GM19035 (cell line): ENCODE results near the gene ANAPC5.

Experiments used
- ATAC-seq: cut with Tn5 transposase; IDR thresholded peaks from one replicate; pipeline ENCODE4 v1.9.1; 2021; ENCODE audit not compliant: unreplicated experiment

The ANAPC5 gene

DNA sequence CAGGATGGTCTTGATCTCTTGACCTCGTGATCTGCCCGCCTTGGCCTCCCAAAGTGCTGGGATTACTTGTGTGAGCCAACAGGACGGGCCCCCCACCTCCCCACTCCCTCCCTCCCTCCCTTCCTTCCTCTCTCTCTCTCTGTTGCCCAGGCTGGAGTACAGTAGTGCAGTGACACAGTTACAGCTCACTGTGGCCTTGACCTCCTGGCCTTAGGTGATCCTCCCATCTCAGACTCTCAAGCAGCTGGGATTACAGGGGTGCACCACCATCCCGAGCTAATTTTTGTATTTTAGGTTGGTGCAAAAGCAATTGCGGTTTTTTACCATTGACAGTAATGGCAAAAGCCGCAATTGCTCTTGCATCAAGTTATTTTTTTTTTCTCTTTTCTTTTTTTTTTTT, 19.2 kb upstream of the ANAPC5 start:
- no peak for ATAC-seq

DNA sequence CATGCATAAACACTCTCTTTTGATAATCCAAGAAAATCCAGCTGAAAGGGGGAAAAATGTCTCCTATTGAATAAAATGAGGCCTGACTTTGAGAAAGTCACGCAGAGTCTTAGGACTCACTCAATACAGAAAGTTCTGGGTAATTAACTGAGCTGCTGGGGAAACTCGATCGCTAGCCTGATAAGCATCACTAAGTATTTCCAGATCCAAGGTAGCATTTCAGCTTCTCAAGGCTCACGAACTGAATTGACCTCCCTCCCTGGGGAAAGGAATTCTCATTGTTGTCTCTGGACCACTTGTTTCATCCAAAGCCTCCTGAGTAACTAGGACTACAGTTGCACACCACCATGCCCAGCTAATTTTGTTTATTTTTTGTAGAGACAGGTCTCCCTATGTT, 13.8 kb upstream of the ANAPC5 start:
- ATAC-seq = no peak

DNA sequence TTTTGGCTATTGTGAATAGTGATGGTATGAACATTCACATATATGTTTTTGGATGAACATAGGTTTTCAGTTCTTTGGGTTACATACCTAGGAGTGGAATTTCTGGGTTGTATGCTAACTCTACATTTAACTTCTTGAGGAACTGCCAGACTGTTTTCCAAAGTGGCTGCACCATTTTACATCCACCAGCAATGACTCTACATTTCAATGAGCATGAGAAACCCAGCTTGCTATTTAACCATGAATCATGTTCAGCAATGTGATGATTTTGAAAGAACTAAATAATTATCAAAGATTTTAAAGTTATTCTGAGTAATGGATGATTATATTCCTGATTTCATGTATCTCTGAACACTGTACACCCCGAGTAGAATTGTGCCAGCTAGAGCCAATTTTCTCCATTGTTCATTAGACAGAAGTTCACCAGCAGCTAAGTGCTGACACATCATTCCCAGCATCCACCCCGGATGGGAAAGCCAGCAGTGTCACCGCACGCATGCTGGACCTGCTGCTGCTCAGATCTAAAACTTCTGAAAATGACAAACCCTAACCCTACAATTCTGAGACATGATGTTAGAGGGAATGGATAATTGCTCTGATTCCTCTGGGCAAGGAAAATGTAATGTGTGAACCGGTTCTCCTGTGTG, 13.3 kb upstream of the ANAPC5 start:
- no peak for ATAC-seq

DNA sequence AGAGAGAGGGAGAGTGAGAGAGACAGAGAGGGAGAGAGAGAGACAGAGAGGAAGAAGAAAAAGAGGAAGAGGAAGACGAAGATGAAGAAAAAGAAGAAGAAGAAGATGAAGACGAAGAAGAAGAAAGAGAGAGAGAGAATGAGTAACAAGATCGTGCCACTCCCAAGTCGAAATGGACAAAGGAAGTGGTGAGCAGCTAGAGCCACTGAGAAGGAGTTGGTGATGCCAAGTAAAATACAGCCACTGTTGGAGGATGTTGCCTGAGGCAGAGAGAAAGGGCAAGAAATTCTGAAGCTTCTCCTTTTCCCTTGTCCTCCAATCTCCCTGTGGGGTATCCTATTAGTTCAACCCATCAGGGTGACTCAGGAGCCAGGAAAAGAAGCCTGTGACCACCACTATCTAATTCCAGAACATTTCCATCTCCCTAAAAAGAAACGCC, 12.5 kb upstream of the ANAPC5 start:
- no peak for ATAC-seq

DNA sequence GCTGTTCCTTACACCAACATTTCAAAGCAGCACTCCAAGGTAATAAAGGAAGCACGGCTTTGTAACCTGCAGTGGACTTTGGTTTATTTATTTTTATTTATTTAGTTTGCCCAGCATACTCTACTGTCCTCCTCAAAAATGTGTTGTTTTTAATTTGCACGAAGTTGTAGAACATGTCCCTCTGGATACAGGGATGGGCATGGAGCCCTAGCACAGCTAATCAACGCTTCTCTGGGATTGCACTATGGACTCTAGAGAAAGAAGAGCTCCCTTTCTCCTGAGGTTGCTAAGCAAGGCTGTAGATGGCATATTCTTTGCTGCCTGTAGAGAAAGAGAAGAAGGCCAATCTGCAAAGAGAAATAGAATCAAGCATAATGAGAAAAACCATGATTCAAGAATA, 5.9 kb upstream of the ANAPC5 start:
- no peak for ATAC-seq

DNA sequence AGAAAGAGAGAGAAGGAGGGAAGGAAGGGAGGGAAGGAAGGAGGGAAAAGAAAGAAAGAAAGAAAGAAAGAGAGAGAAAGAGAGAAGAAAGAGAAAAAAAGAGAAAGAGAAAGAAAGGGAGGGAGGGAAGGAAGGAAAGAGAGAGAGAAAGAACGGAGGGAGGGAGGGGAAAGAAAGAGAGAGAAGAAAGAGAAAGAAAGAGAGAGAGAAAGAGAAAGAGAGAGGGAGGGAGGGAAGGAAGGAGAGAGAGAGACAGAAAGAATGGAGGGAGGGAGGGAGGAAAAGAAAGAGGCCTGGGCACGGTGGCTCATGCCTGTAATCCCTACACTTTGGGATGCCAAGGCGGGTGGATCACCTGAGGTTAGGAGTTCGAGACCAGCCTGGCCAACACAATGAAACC, 5.1 kb upstream of the ANAPC5 start:
- ATAC-seq = no peak

DNA sequence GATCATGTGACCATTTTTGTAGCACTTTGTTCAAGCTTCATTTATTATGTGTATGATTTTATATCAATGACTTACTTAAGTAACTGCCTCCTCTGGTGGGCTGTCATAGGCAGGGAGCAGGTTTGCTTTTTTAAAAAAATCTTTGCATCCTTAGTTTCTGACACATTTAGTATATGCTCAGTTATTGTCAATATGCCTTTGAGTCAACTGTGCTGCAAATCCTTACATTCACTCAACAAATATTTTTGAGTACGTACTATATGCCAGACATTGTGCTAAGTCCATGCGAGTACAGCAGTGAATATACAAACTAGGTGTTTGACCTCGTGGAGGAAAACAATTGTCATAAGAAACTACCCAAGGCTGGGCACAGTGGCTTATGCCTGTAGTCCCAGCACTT, 4.4 kb upstream of the ANAPC5 start:
- ATAC-seq = no peak

DNA sequence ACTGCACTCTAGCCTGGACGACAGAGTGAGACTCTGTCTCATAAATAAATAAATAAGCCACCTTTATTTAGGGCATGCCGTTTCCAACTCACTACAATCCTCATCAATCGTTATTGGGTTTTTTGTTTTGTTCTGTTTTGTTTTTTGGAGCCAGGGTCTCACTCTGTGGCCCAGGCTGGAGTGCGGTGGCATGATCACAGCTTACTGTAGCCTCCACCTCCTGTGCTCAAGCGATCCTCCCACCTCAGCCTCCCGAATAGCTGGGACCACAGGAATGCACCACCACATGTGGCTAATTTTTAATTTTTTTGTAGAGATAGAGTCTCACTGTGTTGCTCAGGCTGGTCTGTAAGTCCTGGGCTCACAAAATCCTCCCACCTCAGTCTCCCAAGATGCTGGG, 3.6 kb upstream of the ANAPC5 start:
- ATAC-seq = no peak

DNA sequence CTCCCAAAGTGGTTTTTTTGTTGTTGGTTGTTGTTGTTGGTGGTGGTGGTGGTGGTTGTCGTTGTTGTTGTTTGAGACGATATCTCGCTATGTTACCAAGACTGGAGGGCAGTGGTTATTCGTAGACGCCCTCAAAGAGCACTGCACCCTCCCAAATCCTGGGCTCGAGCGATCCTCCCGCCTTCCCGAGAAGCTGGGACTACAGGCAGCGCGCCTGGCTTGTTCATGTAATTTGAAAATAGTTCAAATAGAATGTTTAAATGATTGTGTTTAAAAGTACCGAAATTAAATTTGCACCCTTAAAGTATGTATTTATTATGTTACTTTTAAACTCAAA, 439 bp upstream of the ANAPC5 start:
- peak; percentile 18 for ATAC-seq

DNA sequence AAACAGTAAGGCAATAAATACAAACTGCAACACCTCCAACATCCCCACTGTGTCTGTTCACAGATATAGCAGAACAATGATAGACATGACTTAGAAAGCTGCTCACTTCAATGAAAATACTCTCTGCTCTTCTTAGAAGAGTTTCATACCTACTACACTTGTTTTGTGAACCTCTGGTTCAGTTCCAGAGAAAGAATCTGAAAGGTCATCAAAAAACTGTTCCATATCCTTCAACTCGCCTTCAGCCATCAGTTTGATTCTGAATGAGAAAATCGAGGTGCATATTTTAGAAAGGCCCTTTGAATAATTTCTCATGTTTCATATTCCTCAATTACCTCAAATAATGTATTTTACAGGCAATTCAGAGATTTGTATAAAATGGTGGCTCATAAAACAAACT, 5.5 kb downstream of the ANAPC5 start:
- no peak for ATAC-seq

DNA sequence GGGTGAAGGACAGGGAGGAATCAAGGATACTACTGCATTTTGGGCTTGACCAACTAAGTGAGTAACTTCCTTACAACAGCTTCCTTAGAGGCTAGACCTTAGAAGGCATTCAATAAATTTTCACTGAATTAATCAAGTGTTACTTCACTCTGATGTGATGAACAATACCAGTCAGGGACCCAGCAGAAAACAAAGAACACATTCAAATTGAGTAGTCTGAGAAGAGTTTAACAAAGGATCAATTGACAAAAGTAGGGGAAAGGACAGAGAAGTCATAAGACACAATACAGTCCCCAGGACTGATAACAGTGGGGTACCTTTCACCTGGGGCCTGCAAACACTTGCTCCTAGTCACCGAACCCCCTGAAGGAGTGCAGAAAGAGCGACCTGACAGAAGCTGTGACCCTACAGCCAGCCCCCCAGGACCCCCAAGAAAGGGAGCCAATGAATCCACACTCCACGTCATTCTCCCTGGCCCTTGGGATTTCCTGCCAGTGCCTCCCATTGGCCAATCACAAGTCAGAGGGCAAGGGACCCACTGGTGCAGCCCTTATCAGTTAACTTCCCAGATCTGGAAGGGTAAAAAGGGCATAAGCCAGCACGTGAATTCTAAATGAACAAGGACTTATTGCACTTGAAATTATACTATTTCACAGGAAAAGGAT, 6.9 kb downstream of the ANAPC5 start:
- ATAC-seq = no peak

DNA sequence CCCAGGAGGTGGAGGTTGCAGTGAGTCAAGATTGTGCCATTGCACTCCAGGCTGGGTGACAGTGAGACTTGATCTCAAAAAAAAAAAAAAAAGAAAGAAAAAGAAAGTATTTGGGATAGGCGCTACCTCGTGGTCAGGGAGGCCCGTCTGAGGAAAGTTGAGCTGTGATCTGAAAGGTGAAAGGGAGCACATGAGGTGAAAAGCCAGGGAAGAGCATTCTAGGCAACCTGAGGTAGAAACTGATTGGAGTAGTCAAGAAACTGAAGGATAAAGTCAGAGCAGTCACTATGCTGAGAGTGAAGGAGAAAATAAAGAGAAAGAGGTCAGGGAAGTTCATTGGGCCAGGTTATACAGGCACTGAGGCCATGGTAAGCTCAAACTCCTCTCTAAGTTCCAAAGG, 7.7 kb downstream of the ANAPC5 start:
- no peak for ATAC-seq

DNA sequence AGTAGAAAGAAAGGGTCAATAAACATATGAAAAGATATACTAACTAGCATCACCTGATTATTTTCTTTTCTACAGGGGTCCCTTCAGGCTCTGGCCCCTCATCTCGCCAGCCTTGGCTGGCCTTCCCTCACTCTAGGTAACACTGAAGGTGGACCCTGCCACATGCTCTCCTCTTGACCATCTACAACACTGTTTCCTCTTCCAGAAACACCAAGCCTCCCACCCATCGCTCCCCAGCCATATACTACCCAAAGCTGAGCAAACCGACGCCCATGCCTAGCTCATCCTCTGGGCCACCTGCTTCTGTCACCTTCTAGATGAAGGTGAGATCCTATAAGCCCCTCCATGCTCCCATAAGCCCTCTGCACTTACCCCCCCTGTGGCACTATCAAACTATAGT, 14.8 kb downstream of the ANAPC5 start:
- ATAC-seq = no peak

DNA sequence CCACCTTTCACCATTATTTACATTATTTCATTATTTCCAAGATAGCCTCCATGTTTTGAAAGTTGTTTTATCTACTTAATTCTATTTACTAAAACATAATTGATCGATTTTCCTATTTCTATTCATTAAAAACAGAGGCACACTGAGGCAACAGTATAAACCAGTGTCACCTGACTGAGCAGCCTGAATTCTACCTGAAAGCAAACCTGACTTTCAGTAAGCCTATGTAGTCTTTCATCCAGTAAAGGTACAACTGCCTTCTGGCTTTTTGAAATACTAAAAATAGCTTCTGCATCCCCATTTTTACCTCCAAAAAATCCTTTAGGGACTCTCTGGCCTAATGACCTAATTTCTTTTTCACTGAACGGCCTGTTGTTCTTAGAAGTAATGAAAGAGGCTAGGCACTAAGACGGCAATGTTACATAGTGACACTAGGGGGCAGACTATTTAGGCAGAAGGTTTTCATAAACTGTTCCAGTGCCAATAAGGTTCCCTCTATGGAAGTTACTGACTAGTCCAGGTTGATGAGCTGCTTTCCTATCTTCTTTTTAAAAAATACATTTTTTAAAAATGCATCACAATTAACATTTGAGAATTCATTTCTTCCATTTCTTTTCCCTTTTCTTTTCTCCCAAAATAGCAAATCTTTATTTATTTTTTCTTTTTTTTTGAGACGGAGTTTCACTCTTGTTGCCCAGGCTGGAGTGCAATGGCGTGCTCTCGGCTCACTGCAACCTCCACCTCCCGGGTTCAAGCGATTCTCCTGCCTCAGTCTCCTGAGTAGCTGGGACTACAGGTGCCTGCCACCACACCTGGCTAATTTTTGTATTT, 17.5 kb downstream of the ANAPC5 start:
- no peak for ATAC-seq

DNA sequence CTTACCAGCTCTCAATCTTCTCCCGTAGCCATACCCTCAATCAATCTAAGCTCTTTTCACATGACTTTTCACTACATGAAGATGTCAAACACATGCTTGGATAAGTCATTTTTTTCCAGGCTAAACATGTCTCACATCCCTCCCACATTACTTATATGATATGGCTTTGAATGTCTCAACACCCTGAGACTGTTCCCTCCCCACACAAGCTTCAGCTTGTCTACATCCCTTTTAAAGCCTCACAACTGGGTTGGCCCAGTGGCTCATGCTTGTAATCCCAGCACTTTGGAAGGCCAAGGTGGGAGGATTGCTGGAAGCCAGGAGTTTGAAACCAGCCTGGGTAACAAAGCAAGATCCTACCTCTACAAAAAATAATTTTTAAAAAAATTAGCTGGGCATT, 18.5 kb downstream of the ANAPC5 start:
- no peak for ATAC-seq

DNA sequence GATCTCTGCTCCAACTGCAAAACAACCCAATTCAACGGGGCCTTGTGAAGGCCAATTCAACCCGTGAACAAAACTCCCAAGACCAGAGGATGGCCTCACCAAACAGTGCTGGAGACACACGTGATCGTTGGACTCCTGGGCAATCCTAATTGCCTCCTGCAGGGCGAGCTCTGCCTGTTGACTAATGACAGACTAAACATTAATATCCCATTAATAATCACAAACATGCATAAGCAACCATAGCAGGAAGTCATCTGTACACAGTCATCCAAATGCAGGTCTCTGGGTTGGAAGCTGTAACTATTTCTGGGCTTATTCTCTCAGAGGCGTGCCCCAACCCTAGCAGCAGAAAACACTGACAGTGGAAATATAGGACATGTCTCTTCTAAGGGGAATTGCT, 21.0 kb downstream of the ANAPC5 start:
- ATAC-seq = no peak

DNA sequence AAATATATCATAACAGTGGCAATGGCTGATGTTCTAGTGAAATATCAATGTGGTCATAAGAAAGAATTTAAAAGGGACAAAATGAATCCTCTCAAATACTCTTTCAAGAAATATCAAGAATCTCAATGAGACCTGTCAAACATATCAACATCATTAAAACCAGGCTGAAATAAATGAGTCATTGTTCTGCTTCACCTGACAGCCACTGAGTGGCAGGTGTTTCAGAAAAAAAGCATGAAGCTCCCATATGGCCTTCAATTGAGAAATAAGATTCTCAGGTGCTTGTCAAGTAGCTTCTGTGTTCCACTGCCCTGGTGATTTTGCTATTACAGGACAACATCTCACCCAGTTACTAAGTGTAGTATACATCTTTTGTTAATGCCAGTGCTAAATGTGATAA, 21.5 kb downstream of the ANAPC5 start:
- no peak for ATAC-seq

DNA sequence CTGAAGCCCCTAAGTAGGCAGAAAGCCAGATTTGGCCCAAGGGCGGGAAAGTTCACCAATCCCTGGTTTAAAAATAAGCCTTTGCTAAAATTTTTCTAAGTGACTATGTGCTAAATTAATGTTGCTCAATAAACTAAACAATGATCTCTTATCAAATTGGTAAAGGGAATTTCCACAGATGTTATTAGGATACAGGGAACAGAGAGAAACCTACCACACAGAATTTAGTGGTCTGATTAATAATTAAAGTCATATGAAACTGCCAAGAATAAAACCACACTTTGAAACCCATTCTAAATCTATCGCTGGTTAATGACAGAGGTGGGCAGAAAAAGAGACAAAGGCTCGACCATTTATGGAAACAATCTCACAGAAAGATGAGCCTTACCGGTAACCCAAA, 22.0 kb downstream of the ANAPC5 start:
- no peak for ATAC-seq

DNA sequence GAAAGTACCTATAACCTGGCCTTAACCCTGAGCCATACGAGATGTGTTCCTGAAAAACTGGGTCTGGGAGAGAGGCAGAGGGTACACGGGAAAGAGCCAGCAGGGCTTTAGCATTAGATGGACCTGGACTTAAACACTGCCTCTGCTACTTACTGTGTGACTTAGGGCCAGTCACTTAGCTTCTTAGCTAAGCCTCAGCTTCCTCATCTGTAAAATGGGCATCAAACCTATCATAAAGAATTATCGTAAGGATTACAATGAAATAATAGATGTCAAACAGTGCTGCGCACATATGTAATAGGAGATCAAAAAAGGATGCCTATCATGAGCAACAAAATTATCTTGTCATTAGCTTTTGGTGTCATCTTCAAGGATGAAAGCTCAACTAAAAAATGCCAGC, 23.6 kb downstream of the ANAPC5 start:
- ATAC-seq = no peak

DNA sequence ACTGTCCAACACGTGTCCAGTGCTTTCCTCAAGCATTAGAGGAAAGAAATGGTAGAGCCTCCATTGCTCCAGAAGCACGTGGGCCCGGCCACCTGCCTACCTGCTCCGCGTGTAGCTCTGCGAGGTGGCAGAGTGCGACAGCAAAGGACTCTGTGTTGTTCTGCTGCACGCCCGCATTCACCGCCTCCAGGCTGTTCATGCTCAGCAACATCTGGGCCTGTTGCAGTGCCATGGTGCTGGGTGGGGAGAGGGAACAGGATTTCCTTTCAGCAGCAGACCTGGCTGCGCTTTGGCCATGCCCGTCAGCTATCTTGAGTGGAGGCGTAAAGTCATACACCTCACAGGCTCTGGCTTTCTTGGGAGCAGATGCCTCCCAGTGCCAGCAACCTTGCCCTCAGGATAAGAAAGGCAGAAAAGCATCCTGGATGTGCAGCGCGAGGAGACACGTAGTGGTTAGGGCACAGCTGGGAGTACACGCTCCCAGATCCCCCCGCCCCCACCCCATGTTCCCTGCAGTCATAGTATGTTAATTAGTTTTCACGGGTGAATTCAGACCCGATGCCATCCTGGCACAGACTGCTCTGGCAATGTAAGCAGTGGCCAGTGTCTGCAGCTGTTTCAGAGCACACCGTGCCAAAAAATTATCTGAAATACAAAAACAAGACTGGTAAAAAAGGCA, 25.1 kb downstream of the ANAPC5 start:
- no peak for ATAC-seq

DNA sequence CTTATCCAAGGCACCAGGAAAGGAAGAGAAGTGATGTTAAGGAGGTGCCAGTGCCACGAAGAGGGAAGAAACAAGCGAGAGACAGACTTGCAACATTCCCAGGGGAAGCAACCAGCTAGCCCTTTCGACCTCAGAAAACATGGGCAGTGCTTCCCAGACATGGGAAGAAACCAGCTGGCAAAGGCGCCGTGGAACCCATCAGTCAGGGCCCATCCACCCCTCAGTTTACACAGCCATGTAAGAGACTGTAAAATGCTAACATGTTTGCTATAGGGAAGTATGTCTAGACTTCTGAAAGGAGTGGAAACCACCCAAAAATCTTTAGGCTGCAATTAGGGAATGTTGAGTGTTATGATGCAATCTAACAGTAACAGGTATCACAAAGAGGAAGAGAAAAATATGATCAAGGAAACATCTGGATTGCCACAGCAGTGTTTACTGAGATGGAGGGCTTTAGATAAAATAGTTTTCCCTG, 26.3 kb downstream of the ANAPC5 start:
- ATAC-seq = no peak

DNA sequence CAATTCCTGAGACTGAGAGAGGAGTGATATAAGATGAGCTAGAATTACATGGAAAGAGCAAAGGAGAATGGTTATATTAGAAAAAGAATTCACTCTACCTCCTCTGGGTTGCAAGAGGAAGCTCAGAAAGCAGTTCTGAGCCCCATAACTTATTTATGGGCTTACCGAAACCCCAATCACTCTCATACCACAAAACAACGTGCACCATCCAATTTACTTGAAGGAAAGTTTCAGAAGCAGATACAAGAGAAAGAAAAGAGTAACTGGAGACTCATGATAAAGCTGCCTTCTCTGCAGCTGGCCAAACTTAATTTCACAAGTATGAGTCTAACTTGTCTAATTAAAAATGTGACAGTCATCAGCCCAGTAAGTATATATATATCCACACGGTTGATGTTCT, 28.3 kb downstream of the ANAPC5 start:
- ATAC-seq = no peak
